ENCODE measurements around the gene THSD4.

GRCh38 chr15:71069693-71070092 is 45.6 kb upstream of the THSD4 start:
- no peak for TF ChIP-seq CTCF (conservative IDR thresholded peaks at IDR 0.05)
- TF ChIP-seq EZH2 (IDR thresholded peaks at IDR 0.05; ENCODE audit: low read depth), result no peak
